HCT116 (cell line): ENCODE data around the gene TSC2. TPM values are rescaled to one million over a fixed set of nuclear protein-coding genes. Genes with fewer than 3 reads are reported as not detected.

Source experiments
- ATAC-seq: fragments of 200-7000 bp; cut with Tn5 transposase; 2 replicates; pipeline ENCODE4 v1.9.1; 2020; ENCODE audit warnings: mild to moderate bottlenecking, moderate library complexity
- BruUV-seq: library from RNA; stranded (reverse); fragments of 400-500 nt; replicated peaks from 2 replicates; lab custom pipeline; 2021; lab: Mats Ljungman, UMichigan
- CTCF ChIA-PET: fragments of 300-600 bp; sonication (Branson Sonifier 250); formaldehyde crosslinking; loops from one replicate; lab custom pipeline; 2021; ENCODE audit warnings: antibody characterized with exemption; lab: Charles Lee
- POLR2A ChIA-PET: fragments of 300-600, 350-600 bp; sonication (Branson Sonifier 250); formaldehyde crosslinking; loops from one replicate; lab custom pipeline; 2021; ENCODE audit warnings: antibody characterized with exemption; lab: Charles Lee
- RAD21 ChIA-PET, 2 experiments: fragments of 300-600 bp; sonication (Branson Sonifier 250); formaldehyde crosslinking; loops; one replicate each; lab custom pipeline; 2023; ENCODE audit warnings: low total read pairs in 2 of 2; ENCODE audit not compliant: uncharacterized antibody in 2 of 2, unreplicated experiment in 2 of 2, low non-redundant PET in 1 of 2; lab: Charles Lee
- DNase-seq: peaks from one replicate; pipeline ENCODE4 v3.0.0-alpha.2; 2010; ENCODE audit warnings: low read depth, low spot score
- H2AFZ ChIP-seq: fragments of 200-600 bp; shearing (Covaris generic), sonication (generic); 2 replicates; pipeline ENCODE4 v1.6.1; 2017; ENCODE audit warnings: low read depth, mixed run types, mixed read lengths, antibody characterized with exemption, low read length; ENCODE audit not compliant: poor library complexity, severe bottlenecking
- H3K27ac ChIP-seq: 2 replicates; pipeline ENCODE4 v1.5.1; 2012; ENCODE audit warnings: low read depth, low read length
- H3K27me3 ChIP-seq: fragments of 200-600 bp; sonication (generic); 2 replicates; pipeline ENCODE4 v1.6.1; 2016; ENCODE audit warnings: mixed run types, low read length, mixed read lengths; ENCODE audit not compliant: insufficient read depth
- H3K36me3 ChIP-seq, 2 experiments: fragments of 200-500 bp in 1 of 2; fragments of 200-600 bp in 1 of 2; sonication (Bioruptor generic) in 1 of 2; sonication (generic) in 1 of 2; 2 replicates each; pipeline versions ENCODE4 v1.5.1 to v1.6.1; 2014 to 2016; ENCODE audit warnings: low read length in 2 of 2, inconsistent platforms in 1 of 2, mixed read lengths in 1 of 2, mixed run types in 1 of 2; ENCODE audit not compliant: insufficient read depth in 2 of 2, control insufficient read depth in 1 of 2
- H3K4me1 ChIP-seq, 2 experiments: fragments of 200-600 bp in 1 of 2; sonication (generic) in 1 of 2; 2 replicates each; pipeline versions ENCODE4 v1.5.1 to v1.6.1; 2012 to 2017; ENCODE audit warnings: low read length in 2 of 2, inconsistent platforms in 1 of 2, mild to moderate bottlenecking in 1 of 2, mixed read lengths in 1 of 2, mixed run types in 1 of 2, moderate library complexity in 1 of 2; ENCODE audit not compliant: insufficient read depth in 2 of 2, control insufficient read depth in 1 of 2
- H3K4me2 ChIP-seq: fragments of 200-600 bp; sonication (generic); 2 replicates; pipeline ENCODE4 v1.6.1; 2017; ENCODE audit warnings: mixed run types, low read length, mixed read lengths
- H3K4me3 ChIP-seq, 2 experiments: fragments of 200-600 bp in 1 of 2; sonication (generic) in 1 of 2; replicated peaks in 1 of 2; 2 replicates each; pipeline ENCODE4 v1.5.1; 2011 to 2016; ENCODE audit warnings: low read length in 2 of 2, control low read depth in 1 of 2, low read depth in 1 of 2, mild to moderate bottlenecking in 1 of 2, mixed read lengths in 1 of 2, mixed run types in 1 of 2
- H3K79me2 ChIP-seq: fragments of 200-600 bp; sonication (generic); 2 replicates; pipeline ENCODE4 v1.6.1; 2017; ENCODE audit warnings: mild to moderate bottlenecking, mixed run types, low read length, moderate library complexity, mixed read lengths; ENCODE audit not compliant: insufficient read depth
- H3K9ac ChIP-seq: fragments of 200-600 bp; sonication (generic); 2 replicates; pipeline ENCODE4 v1.6.1; 2016; ENCODE audit warnings: low read length, mixed read lengths
- H3K9me2 ChIP-seq: fragments of 200-600 bp; sonication (generic), shearing (Covaris generic); 2 replicates; pipeline ENCODE4 v1.6.1; 2017; ENCODE audit warnings: mixed run types, mild to moderate bottlenecking, moderate library complexity; ENCODE audit not compliant: insufficient read depth
- H3K9me3 ChIP-seq, 2 experiments: fragments of 200-500 bp in 1 of 2; fragments of 200-600 bp in 1 of 2; sonication (Bioruptor generic) in 1 of 2; sonication (generic) in 1 of 2; 2 replicates each; pipeline ENCODE4 v1.6.1; 2014 to 2017; ENCODE audit warnings: low read length in 2 of 2, mixed read lengths in 2 of 2, inconsistent platforms in 1 of 2, low read depth in 1 of 2, mild to moderate bottlenecking in 1 of 2, mixed run types in 1 of 2, moderate library complexity in 1 of 2; ENCODE audit not compliant: control insufficient read depth in 1 of 2, insufficient read depth in 1 of 2
- H4K20me1 ChIP-seq: fragments of 200-600 bp; sonication (generic), shearing (Covaris generic); 2 replicates; pipeline ENCODE4 v1.6.1; 2017; ENCODE audit warnings: mixed run types, mild to moderate bottlenecking, moderate library complexity; ENCODE audit not compliant: insufficient read depth
- CBX3 ChIP-seq: IDR thresholded peaks from 2 replicates; pipeline ENCODE4 v1.6.1; 2012; ENCODE audit warnings: low read depth
- CEBPB ChIP-seq: IDR thresholded peaks from 2 replicates; pipeline ENCODE4 v1.6.1; 2012; ENCODE audit warnings: low read depth
- CTCF ChIP-seq, 3 experiments: fragments of 200-600 bp in 1 of 3; sonication (generic) in 1 of 3; IDR thresholded peaks in 2 of 3; conservative IDR thresholded peaks in 1 of 3; 2 replicates each; pipeline ENCODE4 v1.5.1; 2012 to 2017; ENCODE audit warnings: low read depth in 2 of 3, low read length in 2 of 3, antibody characterized with exemption in 1 of 3, borderline replicate concordance in 1 of 3, control low read depth in 1 of 3, mild to moderate bottlenecking in 1 of 3, mixed read lengths in 1 of 3, mixed run types in 1 of 3, moderate library complexity in 1 of 3; ENCODE audit not compliant: insufficient read depth in 1 of 3
- REST ChIP-seq: IDR thresholded peaks from 2 replicates; pipeline ENCODE4 v1.6.1; 2012; ENCODE audit warnings: low read depth
- SIN3A ChIP-seq: IDR thresholded peaks from 2 replicates; pipeline ENCODE4 v1.6.1; 2012; ENCODE audit warnings: low read depth
- YY1 ChIP-seq: IDR thresholded peaks from 2 replicates; pipeline ENCODE4 v1.6.1; 2011; ENCODE audit warnings: low read length, low read depth, moderate library complexity, mild to moderate bottlenecking; ENCODE audit not compliant: insufficient replicate concordance; ENCODE audit errors: extremely low read depth
- ZBTB33 ChIP-seq: IDR thresholded peaks from 2 replicates; pipeline ENCODE4 v1.6.1; 2011; ENCODE audit warnings: mild to moderate bottlenecking, low read length, moderate library complexity; ENCODE audit not compliant: insufficient replicate concordance; ENCODE audit errors: extremely low read depth
- intact Hi-C: fragments of 100-400 bp; cut with micrococcal nuclease; formaldehyde crosslinking; loops from 2 replicates; pipeline ENCODE4 v1.10.0; 2022
- total RNA-seq: library from RNA; stranded (reverse); gene quantifications from one replicate; pipeline ENCODE4 v1.2.1, GENCODE V29; 2021; ENCODE audit not compliant: unreplicated experiment

The TSC2 gene
- total RNA-seq, 1 experiment from 2014 or later = 74.1 TPM

GRCh38 chr16:2074071-2074470 is 26.3 kb downstream of the TSC2 start:
- Histone ChIP-seq H3K27ac (no peak overlapping the region), H3K9me3 (no peaks in the 10 kb centered on the region), H3K9me2 (no peaks in the 10 kb centered on the region), H3K79me2 (no peaks in the 10 kb centered on the region), H3K9ac (no peak overlapping the region), H4K20me1 (no peaks in the 10 kb centered on the region), H2AFZ (no peak overlapping the region), H3K27me3 (no peaks in the 10 kb centered on the region), H3K4me2 (no peak overlapping the region), H3K36me3 (peaks cover 0 to 2% of the 10 kb centered on the region in 2 experiments; a peak in 1 of 4 replicates), H3K4me1 (no peaks in the 10 kb centered on the region), H3K4me3 (no peak overlapping the region)
- no peak for TF ChIP-seq CBX3
- no peak for TF ChIP-seq CTCF (IDR thresholded peaks at IDR 0.05 in 2 of 3, conservative IDR thresholded peaks at IDR 0.05 in 1 of 3; ENCODE audit: borderline replicate concordance in 1 of 3, insufficient read depth in 1 of 3, low read depth in 2 of 3, low read length in 2 of 3)
- TF ChIP-seq ZBTB33 = no peak
- TF ChIP-seq CEBPB = no peak
- TF ChIP-seq YY1 = no peak
- TF ChIP-seq SIN3A = no peak
- no peak for TF ChIP-seq REST
- intact Hi-C loops = no loop called here
- no TSS peak for BruUV-seq
- ChIA-PET RAD21 (no interaction called here), CTCF (no interaction called here), POLR2A (no interaction called here)
- ATAC-seq = no peak
- DNase-seq = no peak
